Fibroblast of skin of back (primary cell): Measurements from ENCODE around the gene FAIM.
A peak's percentile ranks its signal among the peaks of the same experiment; 100 is the strongest.
"Not testable (repeated sequence)": the region's sequence is repeated elsewhere in the genome, so short reads cannot be mapped to it uniquely, and the experiment has no call there.

Source experiments
- DNase-seq: peaks from one replicate; pipeline ENCODE4 v3.0.0-alpha.2; 2013

The FAIM gene

GRCh38 chr3:138601661-138602060, 6.9 kb upstream of the FAIM start:
- not testable (repeated sequence) for DNase-seq

- not testable (repeated sequence) for DNase-seq
Measured at GRCh38 chr3:138604106-138604595, 4.4 kb upstream of the FAIM start.

- DNase-seq = no peak
Measured at GRCh38 chr3:138609898-138610266, 1.3 kb downstream of the FAIM start.

GRCh38 chr3:138615462-138615861, 6.9 kb downstream of the FAIM start:
- DNase-seq = no peak

- DNase-seq = peak; percentile 7
Measured at GRCh38 chr3:138620431-138620830, 11.9 kb downstream of the FAIM start.

- DNase-seq = no peak
Measured at GRCh38 chr3:138624518-138624917, 15.9 kb downstream of the FAIM start.

GRCh38 chr3:138625707-138626365, 17.3 kb downstream of the FAIM start:
- DNase-seq = peak; percentile 46

- DNase-seq = no peak
Measured at GRCh38 chr3:138629526-138629925, 21.0 kb downstream of the FAIM start.

GRCh38 chr3:138638641-138639040, 30.1 kb downstream of the FAIM start:
- no peak for DNase-seq

- DNase-seq = no peak
Measured at GRCh38 chr3:138640537-138640936, 32.0 kb downstream of the FAIM start.

GRCh38 chr3:138642226-138642926, 33.8 kb downstream of the FAIM start:
- DNase-seq = no peak

- no peak for DNase-seq
Measured at GRCh38 chr3:138642927-138643253, 34.3 kb downstream of the FAIM start.

GRCh38 chr3:138646008-138646407, 37.4 kb downstream of the FAIM start:
- DNase-seq = no peak

GRCh38 chr3:138646513-138646912, 37.9 kb downstream of the FAIM start:
- no peak for DNase-seq

- DNase-seq = no peak
Measured at GRCh38 chr3:138649134-138649533, 40.6 kb downstream of the FAIM start.

- no peak for DNase-seq
Measured at GRCh38 chr3:138653567-138653966, 45.0 kb downstream of the FAIM start.

- DNase-seq = no peak
Measured at GRCh38 chr3:138657508-138657907, 48.9 kb downstream of the FAIM start.

GRCh38 chr3:138668107-138668506, 59.5 kb downstream of the FAIM start:
- DNase-seq = no peak

GRCh38 chr3:138670407-138670806, 61.8 kb downstream of the FAIM start:
- no peak for DNase-seq

GRCh38 chr3:138673641-138674530, 65.3 kb downstream of the FAIM start:
- DNase-seq = peak; percentile 68

- DNase-seq = peak; percentile 34
Measured at GRCh38 chr3:138675393-138675792, 66.8 kb downstream of the FAIM start.

- no peak for DNase-seq
Measured at GRCh38 chr3:138678086-138678485, 69.5 kb downstream of the FAIM start.

GRCh38 chr3:138678874-138679392, 70.4 kb downstream of the FAIM start:
- DNase-seq = no peak
